Globus pallidus (tissue), 1 donor: ENCODE data around the gene KCNK6.
A peak's percentile ranks its signal among the peaks of the same experiment; 100 is the strongest.

Experiments
- DNase-seq: peaks from one replicate; pipeline ENCODE4 v3.0.0-alpha.2; 2015; ENCODE audit warnings: low spot score

KCNK6 gene

DNA sequence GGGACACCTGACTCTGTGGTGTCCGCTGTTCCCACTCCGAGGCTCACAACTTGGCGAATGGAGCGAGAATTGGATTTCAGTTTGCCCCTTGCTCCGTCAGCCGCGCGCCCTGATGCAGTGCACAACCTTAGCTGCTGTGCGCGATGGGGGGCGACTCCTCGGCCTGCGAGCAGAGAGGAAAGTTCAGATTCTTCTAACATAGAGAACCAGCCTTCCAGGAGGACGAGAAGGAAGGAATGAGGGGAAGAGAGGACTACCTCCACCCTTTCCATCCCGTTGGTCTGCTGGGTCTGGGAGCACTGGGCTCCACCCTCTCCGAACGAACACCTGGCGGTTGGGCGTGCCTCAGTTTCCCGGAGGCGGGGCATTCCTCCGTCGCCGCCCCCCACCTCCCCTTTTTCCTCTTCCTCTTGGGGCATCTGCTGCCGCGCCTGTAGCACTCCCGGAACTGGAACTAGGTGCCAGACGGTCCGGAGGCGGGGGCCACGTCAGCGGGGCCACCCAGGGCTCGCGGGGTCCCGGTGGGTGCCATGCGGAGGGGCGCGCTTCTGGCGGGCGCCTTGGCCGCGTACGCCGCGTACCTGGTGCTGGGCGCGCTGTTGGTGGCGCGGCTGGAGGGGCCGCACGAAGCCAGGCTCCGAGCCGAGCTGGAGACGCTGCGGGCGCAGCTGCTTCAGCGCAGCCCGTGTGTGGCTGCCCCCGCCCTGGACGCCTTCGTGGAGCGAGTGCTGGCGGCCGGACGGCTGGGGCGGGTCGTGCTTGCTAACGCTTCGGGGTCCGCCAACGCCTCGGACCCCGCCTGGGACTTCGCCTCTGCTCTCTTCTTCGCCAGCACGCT, at the start of gene KCNK6:
KCNK6 (plus strand) TSS at position 425 of the 838 bp plus-strand sequence; CDS start at position 531, 106 bp downstream.
- no peak for DNase-seq

DNA sequence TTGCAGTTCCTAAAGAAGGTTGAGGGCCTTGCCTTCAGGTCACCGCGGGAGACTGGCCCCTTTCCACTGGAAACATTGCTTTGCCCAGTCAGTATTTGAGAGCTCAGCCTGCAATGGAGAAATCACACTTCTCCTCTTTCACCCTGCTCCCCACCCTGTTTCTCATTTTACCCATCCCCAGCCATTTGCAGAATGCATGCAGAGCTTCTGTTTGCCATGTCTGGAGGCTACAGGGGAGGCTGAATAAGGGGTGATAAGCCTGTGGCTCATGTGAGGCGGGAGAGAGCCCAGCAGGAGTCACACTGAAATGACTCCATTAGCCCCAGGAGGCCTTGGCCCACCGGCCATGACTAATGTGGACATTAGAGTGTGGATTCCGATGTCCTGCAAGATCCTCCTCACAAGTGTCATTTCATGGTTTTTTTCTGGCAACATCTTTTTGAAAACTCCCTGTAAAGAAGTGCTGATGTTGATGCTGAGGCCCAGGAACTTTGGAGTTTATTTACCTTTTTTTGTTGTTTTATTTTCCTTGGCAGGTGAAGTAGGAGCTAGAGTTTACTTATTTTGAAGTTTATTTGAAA, 49.0 kb upstream of the KCNK6 start:
- no peak for DNase-seq

DNA sequence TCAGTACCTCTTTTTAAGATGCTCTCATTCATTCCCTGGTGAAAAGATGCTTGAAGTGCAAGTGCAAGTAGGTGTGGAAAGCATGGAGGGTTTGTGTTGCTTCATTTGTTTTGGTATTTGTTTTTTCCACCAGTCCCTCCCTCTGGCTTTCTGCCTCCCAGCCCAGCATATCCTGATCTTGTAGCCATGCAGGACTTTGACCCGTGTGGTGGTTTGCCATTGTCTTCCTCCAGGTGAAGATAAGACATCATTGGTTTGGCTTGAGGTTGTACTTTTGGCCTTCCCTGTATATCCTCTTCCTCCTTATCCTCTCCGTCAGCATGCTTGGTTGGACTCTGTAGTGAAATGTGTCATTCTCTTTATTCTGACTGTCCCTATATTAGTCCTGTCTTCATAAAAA, 46.1 kb upstream of the KCNK6 start:
- DNase-seq: no peak

DNA sequence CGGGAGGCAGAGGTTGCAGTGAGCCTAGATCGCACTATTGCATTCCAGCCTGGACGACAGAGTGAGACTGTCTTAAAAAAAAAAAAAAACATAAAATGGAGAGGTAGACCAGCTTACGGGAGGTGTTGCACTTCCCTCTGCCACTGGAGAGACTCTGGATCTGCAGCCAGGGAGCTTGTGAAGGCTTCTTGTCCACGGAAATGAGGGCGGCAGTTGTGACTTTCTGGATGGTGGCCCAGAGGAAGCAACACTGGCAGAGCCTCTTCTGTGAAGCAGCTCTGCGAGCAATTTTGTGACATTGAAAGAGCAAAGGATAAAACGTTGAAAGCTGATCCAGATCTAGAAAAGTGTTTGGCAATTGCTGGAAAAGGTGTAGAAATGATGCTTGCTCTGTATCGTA, 44.9 kb upstream of the KCNK6 start:
- DNase-seq: peak; percentile 89

DNA sequence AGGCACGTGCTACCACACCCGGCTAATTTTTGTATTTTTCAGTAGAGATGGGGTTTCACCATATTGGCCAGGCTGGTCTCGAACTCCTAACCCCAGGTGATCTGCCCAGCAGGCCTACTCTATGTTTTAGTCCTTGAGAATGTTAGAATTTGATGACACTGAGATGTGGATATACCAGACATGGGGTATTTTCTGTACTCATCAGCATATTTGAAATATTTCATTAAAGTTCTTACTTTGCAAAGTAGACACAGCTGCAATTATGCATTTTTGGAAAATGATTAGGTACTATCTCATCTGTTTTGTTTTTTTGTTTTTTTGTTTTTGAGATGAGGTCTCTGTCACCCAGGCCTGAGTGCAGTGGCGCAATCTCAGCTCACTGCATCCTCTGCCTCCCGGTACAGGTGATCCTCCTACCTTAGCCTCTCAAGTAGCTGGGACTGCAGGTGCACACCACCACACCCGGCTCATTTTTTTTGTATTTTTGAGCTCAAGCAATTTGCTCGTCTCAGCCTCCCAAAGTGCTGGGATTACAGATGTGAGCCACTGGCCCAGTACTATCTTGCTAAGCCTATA, 42.6 kb upstream of the KCNK6 start:
- no peak for DNase-seq

DNA sequence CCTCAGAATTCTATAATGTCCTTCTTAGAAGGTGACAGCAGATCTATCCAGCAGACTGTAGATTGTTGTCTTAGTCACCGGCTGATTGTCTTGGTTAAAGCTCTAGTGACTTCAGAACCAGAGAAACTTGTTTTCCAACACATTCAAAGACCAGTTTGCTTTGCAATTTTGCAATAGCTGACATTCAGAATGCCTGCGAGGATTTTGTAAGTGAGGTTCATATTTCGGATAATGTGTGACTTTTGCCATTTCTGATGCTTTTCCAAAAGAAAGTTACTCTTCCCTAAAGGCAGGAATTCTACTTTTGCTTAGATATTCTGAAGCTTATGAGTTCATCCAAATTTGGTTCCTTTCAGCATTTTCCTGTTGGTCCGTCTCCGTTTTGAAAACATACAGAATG, 42.1 kb upstream of the KCNK6 start:
- DNase-seq: no peak

DNA sequence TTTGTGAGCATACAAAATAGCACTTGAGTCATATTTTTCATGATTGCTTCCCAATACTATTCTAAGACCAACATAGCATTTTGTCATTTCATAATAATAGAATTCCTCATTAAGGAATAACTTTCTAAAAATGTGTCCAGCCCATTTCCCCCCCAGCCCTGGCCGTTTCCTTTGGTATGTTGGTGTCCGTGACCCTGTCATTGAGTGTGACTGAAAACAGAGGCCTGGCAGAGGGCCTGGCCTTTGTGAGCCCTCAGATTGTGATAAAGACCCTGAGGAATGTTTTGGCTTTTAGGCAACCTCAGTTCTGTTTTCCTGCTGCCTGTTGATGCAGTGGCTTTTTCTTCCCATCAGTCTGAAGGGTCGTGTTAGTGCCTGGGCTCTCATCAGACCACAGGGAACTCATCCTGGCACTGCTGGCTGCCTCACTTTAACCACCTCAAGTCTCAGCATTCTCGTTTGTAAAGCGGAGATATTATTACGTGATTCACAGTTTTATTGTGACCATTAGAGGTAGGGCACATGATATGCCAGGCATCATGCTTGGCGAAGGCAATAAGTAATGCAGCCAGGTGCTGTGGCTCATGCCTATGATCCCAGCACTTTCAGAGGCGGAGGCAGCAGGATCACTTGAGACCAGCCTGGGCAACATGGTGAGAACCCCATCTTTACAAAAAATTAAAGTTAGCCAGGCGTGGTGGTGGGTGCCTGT, 41.5 kb upstream of the KCNK6 start:
- DNase-seq: no peak

DNA sequence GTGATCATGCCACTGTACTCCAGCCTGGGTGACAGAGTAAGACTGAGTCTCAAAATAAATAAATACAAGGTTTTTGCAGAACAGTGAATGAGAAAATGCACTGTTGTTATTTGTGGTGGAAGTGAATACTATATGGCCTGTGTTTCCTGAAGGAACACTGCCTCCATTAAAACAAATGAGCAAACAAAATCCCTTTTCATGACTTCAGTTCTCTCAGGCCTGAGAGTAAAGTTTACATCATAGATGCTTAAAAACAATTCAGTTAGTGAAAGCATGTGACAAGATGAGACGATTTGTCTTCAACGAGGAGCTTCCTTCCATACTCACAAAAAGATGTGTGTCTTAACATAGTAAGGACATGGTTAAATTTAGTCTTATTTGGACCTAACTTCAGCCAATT, 40.9 kb upstream of the KCNK6 start:
- DNase-seq: peak; percentile 27

DNA sequence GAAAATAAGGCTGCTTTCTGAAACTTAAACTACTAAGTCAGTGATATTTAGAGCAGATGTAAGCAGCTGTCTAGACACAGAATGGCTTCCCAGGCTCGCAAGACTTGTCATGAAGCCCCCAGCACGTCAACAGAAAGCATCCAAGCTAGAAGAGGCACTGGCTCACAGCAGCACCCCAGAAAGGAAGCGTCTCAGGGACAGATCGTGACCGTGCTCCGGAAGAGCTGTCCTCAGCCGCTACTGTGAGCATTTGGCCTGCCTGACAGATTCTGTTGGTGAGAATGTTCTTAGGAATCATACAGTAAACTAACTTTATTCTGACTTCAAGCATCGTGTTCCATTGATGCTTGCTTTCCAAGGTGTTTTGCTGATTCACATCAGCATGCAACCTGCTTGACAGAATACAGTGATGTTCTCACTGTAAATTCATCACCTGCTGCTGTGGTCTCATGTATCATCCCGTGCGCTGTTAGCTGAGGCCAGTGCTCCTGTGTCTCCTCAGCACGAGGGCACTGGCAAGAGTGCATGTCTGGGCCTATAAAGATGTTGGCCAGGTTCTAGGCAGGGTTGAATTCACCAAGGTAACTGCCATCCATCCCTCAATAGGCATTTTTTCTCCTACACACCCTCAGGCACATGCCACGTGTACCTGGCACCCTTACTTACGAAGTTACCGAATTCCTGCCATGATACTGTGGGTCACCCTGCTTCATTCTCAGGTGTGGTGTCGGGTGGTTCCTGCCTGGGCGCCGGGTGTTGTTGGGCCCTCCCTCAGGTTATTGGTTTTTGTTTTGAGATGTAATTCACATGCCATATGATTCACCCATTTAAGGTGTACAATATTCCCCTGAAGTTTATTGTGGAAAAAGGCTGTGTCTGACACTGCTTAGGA, 39.4 kb upstream of the KCNK6 start:
- no peak for DNase-seq

DNA sequence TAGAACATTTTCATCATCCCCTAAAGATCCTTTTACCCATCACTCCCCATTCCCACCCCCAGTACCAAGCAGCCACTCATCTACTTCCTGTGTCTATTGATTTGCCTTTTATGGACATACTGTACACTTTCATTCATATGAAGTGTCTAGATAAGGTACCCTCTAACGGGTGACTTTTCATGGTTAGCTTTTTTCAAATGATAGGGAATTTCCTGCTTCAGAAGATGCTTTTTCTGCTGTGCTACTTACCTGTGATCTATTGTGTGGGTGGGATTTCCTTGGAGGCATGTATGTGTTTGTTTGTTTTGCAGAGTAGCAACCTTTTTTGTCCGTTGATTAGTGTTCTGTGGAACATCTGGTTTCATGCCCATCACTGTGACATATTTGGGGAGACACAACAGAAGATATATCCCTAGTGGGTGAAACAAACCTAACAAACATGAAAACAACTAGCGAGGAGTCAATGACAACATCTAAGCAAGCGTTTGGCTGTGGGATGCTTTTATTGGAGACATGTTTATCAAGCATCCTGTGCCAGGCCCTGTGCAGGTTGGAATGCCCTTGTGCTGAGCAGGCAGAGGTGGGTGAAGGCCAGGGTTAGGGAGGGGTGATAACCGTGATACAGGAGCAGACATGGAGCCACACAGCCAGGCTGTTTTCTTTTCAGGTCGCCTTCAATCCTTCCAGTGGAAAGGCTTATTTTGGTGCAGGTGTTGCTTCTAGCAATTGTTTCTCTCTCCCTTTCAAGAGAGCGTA, 37.7 kb upstream of the KCNK6 start:
- no peak for DNase-seq

DNA sequence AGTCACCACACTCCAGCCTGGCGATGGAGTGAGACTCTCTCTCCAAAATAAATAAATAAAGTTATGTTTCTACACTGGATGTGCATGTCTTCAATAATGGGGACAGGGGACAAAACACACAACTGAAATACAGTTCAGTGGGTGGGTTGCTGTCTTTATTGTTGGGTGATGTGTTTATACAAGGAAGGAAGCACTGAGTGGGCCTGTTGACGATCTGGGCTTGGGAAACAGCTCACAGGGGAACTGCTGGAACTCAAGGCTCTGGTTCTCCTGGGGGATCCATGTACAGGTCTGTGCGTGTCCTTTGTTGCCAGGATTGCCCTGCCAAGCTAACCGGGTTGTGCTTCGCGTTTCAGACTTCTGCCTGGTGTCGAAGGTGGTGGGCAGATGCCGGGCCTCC, 36.4 kb upstream of the KCNK6 start:
- no peak for DNase-seq

DNA sequence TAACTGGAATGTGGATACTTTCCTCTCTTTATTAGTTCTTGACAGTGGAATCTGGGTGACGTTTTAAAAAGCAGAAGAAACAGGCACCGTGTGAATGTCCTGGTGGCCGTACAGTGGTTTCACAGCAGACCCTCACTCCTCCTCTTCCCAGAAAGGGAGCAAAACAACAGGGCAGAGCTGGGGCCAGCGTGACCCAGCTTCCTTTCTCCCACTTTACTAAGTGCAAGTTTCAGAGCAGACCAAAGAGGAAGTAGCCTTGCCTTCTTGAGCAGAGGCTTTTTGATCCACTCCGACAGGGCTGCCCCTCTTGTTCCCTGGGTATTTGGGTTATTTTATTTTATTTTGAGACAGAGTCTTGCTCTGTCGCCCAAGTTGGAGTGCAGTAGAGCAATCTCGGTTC, 35.2 kb upstream of the KCNK6 start:
- DNase-seq: peak; percentile 27

DNA sequence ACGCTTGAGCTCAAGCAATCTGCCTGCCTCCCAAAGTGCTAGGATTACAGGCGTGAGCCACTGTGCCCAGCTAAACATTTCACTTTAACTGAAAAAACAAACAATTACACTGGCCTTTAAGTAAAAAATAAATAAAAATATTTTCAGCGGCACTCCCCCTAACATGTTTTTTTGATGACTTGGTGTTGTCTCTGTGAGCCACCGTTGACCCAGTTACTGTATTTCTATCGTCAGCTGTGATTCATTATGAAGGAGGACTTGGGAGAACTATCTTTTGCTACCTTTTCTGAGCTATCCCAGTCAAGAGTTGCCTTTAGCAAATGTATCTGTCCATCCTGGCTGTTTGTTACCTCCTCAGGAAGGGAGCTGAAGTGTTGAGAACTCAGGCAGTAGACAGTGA, 34.1 kb upstream of the KCNK6 start:
- DNase-seq: no peak

DNA sequence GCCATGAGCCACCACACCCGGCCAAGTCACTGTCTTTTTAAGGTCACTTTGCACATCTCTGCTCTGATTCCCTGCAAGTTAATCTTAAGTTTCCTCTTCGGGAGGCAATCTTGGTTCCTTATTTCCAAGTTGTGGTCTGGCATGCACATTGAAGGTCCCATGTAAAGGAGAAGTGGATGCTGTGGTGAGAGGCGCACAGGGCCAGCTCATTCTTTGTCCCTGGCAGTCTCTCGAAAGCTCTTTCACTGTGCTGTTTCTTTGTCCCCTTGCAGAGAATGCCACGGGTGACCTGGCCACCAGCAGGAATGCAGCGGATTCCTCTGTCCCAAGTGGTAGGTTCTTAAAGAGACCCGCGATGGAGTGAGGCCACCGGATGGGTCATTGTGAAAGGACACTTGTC, 32.0 kb upstream of the KCNK6 start:
- peak; percentile 47 for DNase-seq

DNA sequence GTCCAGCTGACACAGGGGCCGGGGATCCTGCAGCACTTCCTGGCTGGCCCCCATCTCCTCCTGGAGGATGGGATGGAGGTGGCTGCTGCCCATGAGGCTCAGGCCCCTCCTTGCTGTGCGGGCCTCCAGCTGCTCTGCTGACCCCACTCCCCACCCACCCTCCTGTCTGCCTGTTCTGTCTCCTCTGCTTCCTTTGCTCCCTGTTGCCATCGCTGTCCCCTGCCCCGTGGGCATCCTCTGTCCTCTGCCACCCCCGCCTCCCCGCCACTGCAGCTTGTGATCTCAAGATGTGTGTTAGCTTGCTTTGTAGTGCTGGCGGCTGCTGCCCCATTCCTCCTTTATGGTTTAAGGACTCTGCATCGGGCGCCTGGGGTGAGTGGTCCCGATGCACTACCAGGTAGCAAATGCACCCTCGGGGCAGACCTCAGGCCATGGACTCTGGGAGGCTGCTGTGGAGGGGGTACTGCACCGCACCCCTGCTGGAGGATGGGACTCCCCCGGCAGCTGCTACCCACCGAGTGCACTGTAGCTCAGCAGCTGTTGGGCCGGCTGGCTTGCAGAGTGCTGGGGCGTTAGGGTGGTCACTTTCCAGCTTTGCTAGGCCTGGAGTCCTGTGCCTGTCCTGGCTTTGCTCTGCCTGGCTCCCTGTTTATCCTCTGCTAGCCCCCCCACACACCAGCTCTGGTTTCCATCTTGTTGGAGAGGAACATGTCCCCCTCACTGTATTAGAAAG, 31.4 kb upstream of the KCNK6 start:
- no peak for DNase-seq

DNA sequence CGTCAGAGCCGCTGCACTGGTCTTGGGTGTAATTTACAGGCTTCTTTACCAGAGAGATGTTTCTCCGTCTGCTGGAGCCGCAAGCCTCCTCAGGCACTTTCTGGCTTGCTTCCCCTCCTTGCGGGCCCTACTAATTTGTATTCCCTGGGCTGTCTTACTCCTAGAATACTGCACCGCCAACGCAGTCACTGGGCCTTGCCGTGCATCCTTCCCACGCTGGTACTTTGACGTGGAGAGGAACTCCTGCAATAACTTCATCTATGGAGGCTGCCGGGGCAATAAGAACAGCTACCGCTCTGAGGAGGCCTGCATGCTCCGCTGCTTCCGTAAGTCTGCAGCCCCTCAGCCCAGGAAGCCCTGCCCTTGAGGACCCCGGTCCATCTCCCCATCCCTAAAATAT, 29.7 kb upstream of the KCNK6 start:
- no peak for DNase-seq

DNA sequence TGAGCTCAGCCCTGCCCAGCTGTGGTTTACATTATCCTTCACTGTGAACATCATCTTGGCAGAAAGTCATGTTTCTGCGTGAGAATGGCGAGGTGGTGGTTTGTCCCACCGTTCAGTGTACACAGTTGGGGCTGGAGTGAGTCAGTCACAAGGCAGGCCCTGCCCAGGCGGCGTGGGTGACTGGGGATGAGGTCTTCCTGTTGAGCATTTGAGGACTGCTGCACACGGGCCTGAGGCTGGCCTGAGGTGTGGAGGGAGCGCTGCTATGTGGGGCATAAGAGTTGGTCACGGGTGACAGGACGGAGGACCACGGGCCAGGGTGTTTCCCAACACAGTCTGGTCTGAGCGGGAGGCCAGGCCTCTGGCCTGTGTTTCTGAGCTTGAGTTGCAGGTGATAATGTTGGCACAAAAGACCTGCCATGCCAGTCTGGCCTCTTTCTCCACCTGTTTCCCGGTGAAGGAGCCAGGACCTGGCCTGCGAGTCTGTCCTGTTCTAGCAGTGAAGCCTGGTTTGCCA, 29.0 kb upstream of the KCNK6 start:
- no peak for DNase-seq

DNA sequence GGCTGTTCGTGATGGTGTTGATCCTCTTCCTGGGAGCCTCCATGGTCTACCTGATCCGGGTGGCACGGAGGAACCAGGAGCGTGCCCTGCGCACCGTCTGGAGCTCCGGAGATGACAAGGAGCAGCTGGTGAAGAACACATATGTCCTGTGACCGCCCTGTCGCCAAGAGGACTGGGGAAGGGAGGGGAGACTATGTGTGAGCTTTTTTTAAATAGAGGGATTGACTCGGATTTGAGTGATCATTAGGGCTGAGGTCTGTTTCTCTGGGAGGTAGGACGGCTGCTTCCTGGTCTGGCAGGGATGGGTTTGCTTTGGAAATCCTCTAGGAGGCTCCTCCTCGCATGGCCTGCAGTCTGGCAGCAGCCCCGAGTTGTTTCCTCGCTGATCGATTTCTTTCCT, 27.8 kb upstream of the KCNK6 start:
- DNase-seq: no peak

DNA sequence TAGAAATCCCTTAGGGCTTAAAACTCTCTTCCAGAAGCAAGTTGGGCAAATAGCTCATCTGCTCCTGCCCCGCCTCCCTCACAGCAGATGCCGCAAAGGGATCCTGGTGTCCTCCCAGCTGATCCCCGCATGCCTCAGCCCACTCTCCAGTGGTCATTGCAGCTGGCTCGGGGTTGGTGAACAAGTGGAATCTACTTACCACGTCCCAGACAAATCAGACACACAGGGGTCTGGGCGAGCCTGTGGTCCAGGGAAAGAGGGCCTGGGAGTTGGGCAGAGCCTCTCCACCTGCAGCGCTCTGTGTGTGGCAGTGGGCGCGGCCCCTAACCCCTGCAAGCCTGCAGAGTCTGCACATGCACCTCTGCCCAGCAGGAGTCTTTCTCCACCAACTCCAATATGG, 26.4 kb upstream of the KCNK6 start:
- DNase-seq: no peak

DNA sequence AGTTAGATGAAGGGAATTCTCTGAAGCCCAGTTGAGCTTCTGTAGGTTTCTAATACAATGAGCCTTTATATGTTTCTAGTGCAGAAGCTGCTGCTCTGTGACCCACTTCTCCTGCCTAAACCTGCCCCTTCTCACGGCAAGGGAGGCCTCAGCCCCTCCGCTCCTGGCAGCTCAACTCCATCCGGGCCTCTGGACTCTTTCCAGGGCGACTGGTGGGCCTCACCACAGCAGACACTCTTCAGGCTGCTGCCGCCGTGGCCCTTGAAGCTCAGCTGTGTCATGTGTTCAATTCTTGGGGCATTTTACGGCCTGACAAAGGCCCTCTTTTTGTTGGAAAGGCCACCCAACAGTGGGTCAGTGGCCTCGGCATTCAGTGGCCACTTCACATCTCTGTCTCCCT, 25.6 kb upstream of the KCNK6 start:
- DNase-seq: peak; percentile 72
